ENCODE data around the gene FASTKD1. TPM values are rescaled to one million over a fixed set of nuclear protein-coding genes. Genes with fewer than 3 reads are reported as not detected.
"Not testable (repeated sequence)": the region's sequence is repeated elsewhere in the genome, so short reads cannot be mapped to it uniquely, and the experiment has no call there.

Gene FASTKD1
- total and polyA plus RNA-seq, 12 donors: 42.4 to 243 (median 88.5) TPM

GRCh38 chr2:169598982-169599381 is 25.3 kb upstream of the FASTKD1 start:
- H3K4me1 ChIP-seq: peaks cover 0 to 21% (median 7%) of the 10 kb centered on the region in 9 donors
- DNase-seq (no peak), ATAC-seq (no peak)
- H3K9me3 ChIP-seq: no peaks in the 10 kb centered on the region
- H3K27me3 ChIP-seq: no peaks in the 10 kb centered on the region
- H3K4me3 ChIP-seq: no peak overlapping the region
- H3K27ac ChIP-seq: no peak overlapping the region
- H3K36me3 ChIP-seq: peaks cover 0 to 16% (median 0%) of the 10 kb centered on the region in 9 donors
- no peak for TF ChIP-seq CTCF (IDR thresholded peaks at IDR 0.05)
- intact Hi-C loops (cut with DNase I): no loop called here
- 92 to 96% methylated on average over 2 of the region's 2 CpGs for WGBS, 2 donors

GRCh38 chr2:169596546-169596945 is 22.9 kb upstream of the FASTKD1 start:
- Histone ChIP-seq H3K36me3 (peaks cover 0 to 19% (median 0%) of the 10 kb centered on the region in 9 donors), H3K4me1 (peaks cover 0 to 26% (median 9%) of the 10 kb centered on the region in 9 donors)
- intact Hi-C loops (cut with DNase I); DNase-seq; H3K4me3 ChIP-seq; H3K9me3 ChIP-seq; ATAC-seq; H3K27me3 ChIP-seq; H3K27ac ChIP-seq: not testable (repeated sequence)
- WGBS, 2 donors: 80 to 84% methylated on average over 7 of the region's 7 CpGs

- peaks cover 5 to 49% (median 21%) of the 10 kb centered on the region in 9 donors for H3K4me1 ChIP-seq
- H3K36me3 ChIP-seq: peaks cover 0 to 6% (median 0%) of the 10 kb centered on the region in 9 donors
- no peak for TF ChIP-seq CTCF (IDR thresholded peaks at IDR 0.05)
- DNase-seq (no peak), ATAC-seq (no peak)
- no peak overlapping the region for H3K27ac ChIP-seq
- no peak overlapping the region for H3K4me3 ChIP-seq
- WGBS, 2 donors: 67 to 73% methylated on average over 8 of the region's 8 CpGs
- no peaks in the 10 kb centered on the region for H3K9me3 ChIP-seq
- no peaks in the 10 kb centered on the region for H3K27me3 ChIP-seq
- intact Hi-C loops (cut with DNase I): no loop called here
These were observed 17.1 kb upstream of the FASTKD1 start for GRCh38 chr2:169590804-169591203.

- intact Hi-C loops (cut with DNase I): loop anchor here in 1 of 10 donors (10.0 kb wide), 1 partner anchor 109 kb away; the partner anchor contains the start of genes CFAP210 and PHOSPHO2
- WGBS, 2 donors: 18 to 19% methylated on average over 7 of the region's 7 CpGs
- Histone ChIP-seq H3K4me3 (peak overlapping the region; percentile 53 to 95 (median 84)), H3K27ac (peak overlapping the region in 6 of 10 donors; percentile 94 to 99 (median 98)), H3K4me1 (peaks cover 5 to 49% (median 25%) of the 10 kb centered on the region in 9 donors), H3K27me3 (no peaks in the 10 kb centered on the region), H3K9me3 (peaks cover 0 to 12% (median 0%) of the 10 kb centered on the region in 11 donors), H3K36me3 (no peaks in the 10 kb centered on the region)
- TF ChIP-seq CTCF (IDR thresholded peaks at IDR 0.05): no peak
- DNase-seq: no peak
- no peak for ATAC-seq
These were observed 12.0 kb upstream of the FASTKD1 start for GRCh38 chr2:169585673-169586072.
